HEK293 (cell line): ENCODE data around the gene CRYBG1.

Experiments
- CTCF ChIA-PET: fragments of 350-600 bp; formaldehyde crosslinking; extraction: SDS; loops from one replicate; lab custom pipeline; 2021; ENCODE audit warnings: antibody characterized with exemption; lab: Yijun Ruan, JAX
- POLR2A ChIA-PET: fragments of 300-600 bp; formaldehyde crosslinking; extraction: SDS; loops from one replicate; lab custom pipeline; 2020; ENCODE audit warnings: antibody characterized with exemption, inconsistent platforms; lab: Yijun Ruan, JAX
- H3K27ac ChIP-seq: fragments of 200-500 bp; sonication (Bioruptor generic); 2 replicates; pipeline ENCODE4 v1.5.1; 2014; ENCODE audit warnings: low read depth, low read length, control low read depth, inconsistent platforms; ENCODE audit errors: extremely low read depth
- H3K36me3 ChIP-seq, 2 experiments: fragments of 200-500 bp in 1 of 2; sonication (Bioruptor generic) in 1 of 2; 1 replicate in 1 of 2; 2 replicates in 1 of 2; pipeline ENCODE4 v1.5.1; 2014 to 2017; ENCODE audit warnings: inconsistent platforms in 2 of 2, low read length in 2 of 2; ENCODE audit not compliant: control insufficient read depth in 2 of 2, insufficient read depth in 1 of 2
- H3K4me1 ChIP-seq: fragments of 200-500 bp; sonication (Bioruptor generic); 2 replicates; pipeline ENCODE4 v1.5.1; 2014; ENCODE audit warnings: mild to moderate bottlenecking, low read length, inconsistent platforms; ENCODE audit not compliant: control insufficient read depth, insufficient read depth
- H3K4me3 ChIP-seq: 2 replicates; pipeline ENCODE4 v1.5.1; 2011; ENCODE audit warnings: low read depth, mild to moderate bottlenecking, control low read depth, low read length, moderate library complexity
- H3K9me3 ChIP-seq: fragments of 200-500 bp; sonication (Bioruptor generic); 2 replicates; pipeline ENCODE4 v1.5.1; 2014; ENCODE audit warnings: low read depth, low read length, inconsistent platforms; ENCODE audit not compliant: control insufficient read depth, insufficient read depth
- EGR2 ChIP-seq: fragments of 450-650 bp; formaldehyde crosslinking; IDR thresholded peaks from 2 replicates; pipeline ENCODE4 v1.5.1; 2016; ENCODE audit warnings: low read depth, missing biosample characterization, missing genetic modification characterization
- KLF16 ChIP-seq: fragments of 450-650 bp; formaldehyde crosslinking; IDR thresholded peaks from 2 replicates; pipeline ENCODE4 v1.5.1; 2017; ENCODE audit warnings: missing biosample characterization, missing genetic modification characterization
- KLF7 ChIP-seq: fragments of 450-650 bp; formaldehyde crosslinking; IDR thresholded peaks from 2 replicates; pipeline ENCODE4 v1.5.1; 2016; ENCODE audit warnings: missing biosample characterization, missing genetic modification characterization, borderline replicate concordance
- KLF8 ChIP-seq: fragments of 450-650 bp; formaldehyde crosslinking; IDR thresholded peaks from 2 replicates; pipeline ENCODE4 v1.5.1; 2016; ENCODE audit warnings: missing biosample characterization, missing genetic modification characterization
- KLF9 ChIP-seq: fragments of 450-650 bp; formaldehyde crosslinking; IDR thresholded peaks from 2 replicates; pipeline ENCODE4 v1.5.1; 2016; ENCODE audit warnings: missing biosample characterization, missing genetic modification characterization, low read depth
- RBAK ChIP-seq: fragments of 450-650 bp; formaldehyde crosslinking; IDR thresholded peaks from 2 replicates; pipeline ENCODE4 v1.5.1; 2016; ENCODE audit warnings: missing biosample characterization, missing genetic modification characterization
- SCRT2 ChIP-seq: fragments of 450-650 bp; formaldehyde crosslinking; IDR thresholded peaks from 2 replicates; pipeline ENCODE4 v1.5.1; 2016; ENCODE audit warnings: missing biosample characterization, missing genetic modification characterization
- ZNF132 ChIP-seq: fragments of 450-650 bp; formaldehyde crosslinking; IDR thresholded peaks from 2 replicates; pipeline ENCODE4 v1.5.1; 2017; ENCODE audit warnings: missing biosample characterization, missing genetic modification characterization, borderline replicate concordance
- ZNF155 ChIP-seq: fragments of 450-650 bp; formaldehyde crosslinking; IDR thresholded peaks from 2 replicates; pipeline ENCODE4 v1.5.1; 2016; ENCODE audit warnings: missing biosample characterization, missing genetic modification characterization
- ZNF169 ChIP-seq: fragments of 450-650 bp; formaldehyde crosslinking; IDR thresholded peaks from 2 replicates; pipeline ENCODE4 v1.5.1; 2016; ENCODE audit warnings: missing biosample characterization, missing genetic modification characterization
- ZNF174 ChIP-seq: fragments of 450-650 bp; formaldehyde crosslinking; IDR thresholded peaks from 2 replicates; pipeline ENCODE4 v1.5.0; 2017; ENCODE audit warnings: missing biosample characterization, mild to moderate bottlenecking, missing genetic modification characterization
- ZNF248 ChIP-seq: fragments of 450-650 bp; formaldehyde crosslinking; IDR thresholded peaks from 2 replicates; pipeline ENCODE4 v1.5.1; 2017; ENCODE audit warnings: missing biosample characterization, missing genetic modification characterization
- ZNF292 ChIP-seq: fragments of 450-650 bp; formaldehyde crosslinking; IDR thresholded peaks from 2 replicates; pipeline ENCODE4 v1.5.1; 2016; ENCODE audit warnings: low read depth, missing biosample characterization, missing genetic modification characterization, borderline replicate concordance
- ZNF324 ChIP-seq: fragments of 450-650 bp; formaldehyde crosslinking; IDR thresholded peaks from 2 replicates; pipeline ENCODE4 v1.5.1; 2016; ENCODE audit warnings: missing biosample characterization, missing genetic modification characterization
- ZNF37A ChIP-seq: fragments of 450-650 bp; IDR thresholded peaks from 2 replicates; pipeline ENCODE4 v1.5.1; 2018; ENCODE audit warnings: missing biosample characterization, missing genetic modification characterization
- ZNF394 ChIP-seq: fragments of 450-650 bp; formaldehyde crosslinking; IDR thresholded peaks from 2 replicates; pipeline ENCODE4 v1.5.1; 2016; ENCODE audit warnings: missing biosample characterization, missing genetic modification characterization, mild to moderate bottlenecking, moderate library complexity, borderline replicate concordance
- ZNF404 ChIP-seq: fragments of 450-650 bp; formaldehyde crosslinking; IDR thresholded peaks from 2 replicates; pipeline ENCODE4 v1.5.1; 2017; ENCODE audit warnings: missing biosample characterization, missing genetic modification characterization
- ZNF423 ChIP-seq: fragments of 450-650 bp; formaldehyde crosslinking; IDR thresholded peaks from 2 replicates; pipeline ENCODE4 v1.5.1; 2016; ENCODE audit warnings: missing biosample characterization, missing genetic modification characterization
- ZNF473 ChIP-seq: fragments of 450-650 bp; formaldehyde crosslinking; IDR thresholded peaks from 2 replicates; pipeline ENCODE4 v1.5.1; 2017; ENCODE audit warnings: missing biosample characterization, missing genetic modification characterization
- ZNF596 ChIP-seq: fragments of 450-650 bp; IDR thresholded peaks from 2 replicates; pipeline ENCODE4 v1.5.0; 2018; ENCODE audit warnings: missing biosample characterization, mild to moderate bottlenecking, missing genetic modification characterization, moderate library complexity
- ZNF626 ChIP-seq: fragments of 450-650 bp; sonication (Bioruptor Pico); formaldehyde crosslinking; IDR thresholded peaks from 2 replicates; pipeline ENCODE4 v1.5.1; 2018; ENCODE audit warnings: missing biosample characterization, missing genetic modification characterization, inconsistent platforms
- ZNF658 ChIP-seq: fragments of 450-650 bp; formaldehyde crosslinking; IDR thresholded peaks from 2 replicates; pipeline ENCODE4; 2016; ENCODE audit warnings: missing biosample characterization, missing genetic modification characterization
- ZNF701 ChIP-seq: fragments of 450-650 bp; formaldehyde crosslinking; IDR thresholded peaks from 2 replicates; pipeline ENCODE4 v1.5.1; 2016; ENCODE audit warnings: missing biosample characterization, missing genetic modification characterization
- ZNF747 ChIP-seq: fragments of 450-650 bp; formaldehyde crosslinking; IDR thresholded peaks from 2 replicates; pipeline ENCODE4 v1.5.1; 2016; ENCODE audit warnings: missing biosample characterization, missing genetic modification characterization
- TF ChIP-seq, protein P1 (sequence below): fragments of 450-650 bp; formaldehyde crosslinking; IDR thresholded peaks from 2 replicates; pipeline ENCODE4 v1.5.1; 2017; ENCODE audit warnings: missing biosample characterization, missing genetic modification characterization
- TF ChIP-seq, protein P2 (sequence below): fragments of 450-650 bp; formaldehyde crosslinking; IDR thresholded peaks from 2 replicates; pipeline ENCODE4 v1.5.1; 2017; ENCODE audit warnings: missing biosample characterization, missing genetic modification characterization
- TF ChIP-seq, protein P3 (sequence below): sonication (generic); formaldehyde crosslinking; IDR thresholded peaks from 2 replicates; pipeline ENCODE4 v1.8.1; 2022; ENCODE audit warnings: mild to moderate bottlenecking, moderate library complexity, missing genetic modification reagents

CRYBG1 gene

DNA sequence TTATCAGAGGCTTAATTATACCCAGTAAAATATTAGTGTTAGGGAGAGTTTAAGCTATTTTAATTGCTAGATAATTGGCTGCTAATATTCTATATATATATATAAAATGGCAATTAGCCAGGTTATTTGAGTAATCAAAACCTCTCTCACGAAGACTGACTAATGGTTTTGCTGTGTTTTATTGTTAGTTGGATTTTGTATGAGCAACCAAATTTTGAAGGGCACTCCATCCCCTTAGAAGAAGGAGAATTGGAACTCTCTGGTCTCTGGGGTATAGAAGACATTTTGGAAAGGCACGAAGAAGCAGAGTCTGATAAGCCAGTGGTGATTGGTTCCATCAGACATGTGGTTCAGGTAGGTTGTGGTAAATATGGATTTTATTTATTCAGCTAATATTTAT lies 166.6 kb downstream of the CRYBG1 start:
- ChIA-PET CTCF (interaction anchor here (0.8 to 2.5 kb wide), 5 partner anchors 39 to 452 kb away, joined by 3 to 5 read pairs (median 4); partner anchors contain the start of gene CRYBG1), POLR2A (interaction anchor here (0.7 kb wide), 1 partner anchor 10 kb away, joined by 5 read pairs; no protein-coding TSS in a partner anchor)

DNA sequence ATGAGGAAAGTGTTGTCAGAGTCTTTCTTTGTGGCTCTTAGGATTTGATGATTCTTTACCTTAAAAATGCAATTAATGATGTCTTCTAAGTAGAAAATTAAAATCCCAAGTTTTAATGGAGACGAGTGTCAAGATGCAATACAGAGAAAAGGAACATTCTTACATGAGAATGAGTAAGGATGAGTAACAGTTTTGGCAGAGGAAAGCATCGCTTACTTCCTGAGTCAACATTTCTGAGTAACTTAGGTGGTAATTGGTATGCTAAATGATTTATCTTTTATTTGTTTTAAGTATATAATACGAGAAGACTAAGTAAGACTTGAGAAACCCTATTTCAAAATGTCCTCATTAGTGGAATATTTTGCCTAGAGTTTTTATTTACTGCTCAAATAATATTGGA lies 167.5 kb downstream of the CRYBG1 start:
- ChIA-PET POLR2A (no interaction called here), CTCF (interaction anchor here (0.9 to 2.5 kb wide), 2 partner anchors 39 to 167 kb away, joined by 3 to 5 read pairs; partner anchors contain the start of gene CRYBG1)
- Histone ChIP-seq H3K27ac (no peak overlapping the region), H3K4me3 (no peak overlapping the region), H3K9me3 (no peaks in the 10 kb centered on the region), H3K36me3 (no peaks in the 10 kb centered on the region), H3K4me1 (peaks cover 7% of the 10 kb centered on the region)
- TF ChIP-seq, protein P1, sequence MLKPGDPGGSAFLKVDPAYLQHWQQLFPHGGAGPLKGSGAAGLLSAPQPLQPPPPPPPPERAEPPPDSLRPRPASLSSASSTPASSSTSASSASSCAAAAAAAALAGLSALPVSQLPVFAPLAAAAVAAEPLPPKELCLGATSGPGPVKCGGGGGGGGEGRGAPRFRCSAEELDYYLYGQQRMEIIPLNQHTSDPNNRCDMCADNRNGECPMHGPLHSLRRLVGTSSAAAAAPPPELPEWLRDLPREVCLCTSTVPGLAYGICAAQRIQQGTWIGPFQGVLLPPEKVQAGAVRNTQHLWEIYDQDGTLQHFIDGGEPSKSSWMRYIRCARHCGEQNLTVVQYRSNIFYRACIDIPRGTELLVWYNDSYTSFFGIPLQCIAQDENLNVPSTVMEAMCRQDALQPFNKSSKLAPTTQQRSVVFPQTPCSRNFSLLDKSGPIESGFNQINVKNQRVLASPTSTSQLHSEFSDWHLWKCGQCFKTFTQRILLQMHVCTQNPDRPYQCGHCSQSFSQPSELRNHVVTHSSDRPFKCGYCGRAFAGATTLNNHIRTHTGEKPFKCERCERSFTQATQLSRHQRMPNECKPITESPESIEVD (tag by site-specific recombination), result no peak
- TF ChIP-seq ZNF423 (tag by site-specific recombination), result no peak
- TF ChIP-seq ZNF658 (tag by site-specific recombination), result no peak
- no peak for TF ChIP-seq EGR2 (tag by site-specific recombination)
- no peak for TF ChIP-seq KLF9
- TF ChIP-seq KLF16 (tag by site-specific recombination), result no peak
- no peak for TF ChIP-seq KLF8 (tag by site-specific recombination)
- TF ChIP-seq ZNF394 (tag by site-specific recombination), result no peak
- TF ChIP-seq RBAK, result no peak
- no peak for TF ChIP-seq ZNF248 (tag by site-specific recombination)
- no peak for TF ChIP-seq ZNF174
- TF ChIP-seq ZNF473 (tag by site-specific recombination), result no peak
- no peak for TF ChIP-seq ZNF132 (tag by site-specific recombination)
- no peak for TF ChIP-seq ZNF747 (tag by site-specific recombination)
- no peak for TF ChIP-seq ZNF404 (tag by site-specific recombination)
- TF ChIP-seq ZNF701 (tag by site-specific recombination), result no peak
- TF ChIP-seq ZNF169 (tag by site-specific recombination), result no peak
- TF ChIP-seq, protein P2, sequence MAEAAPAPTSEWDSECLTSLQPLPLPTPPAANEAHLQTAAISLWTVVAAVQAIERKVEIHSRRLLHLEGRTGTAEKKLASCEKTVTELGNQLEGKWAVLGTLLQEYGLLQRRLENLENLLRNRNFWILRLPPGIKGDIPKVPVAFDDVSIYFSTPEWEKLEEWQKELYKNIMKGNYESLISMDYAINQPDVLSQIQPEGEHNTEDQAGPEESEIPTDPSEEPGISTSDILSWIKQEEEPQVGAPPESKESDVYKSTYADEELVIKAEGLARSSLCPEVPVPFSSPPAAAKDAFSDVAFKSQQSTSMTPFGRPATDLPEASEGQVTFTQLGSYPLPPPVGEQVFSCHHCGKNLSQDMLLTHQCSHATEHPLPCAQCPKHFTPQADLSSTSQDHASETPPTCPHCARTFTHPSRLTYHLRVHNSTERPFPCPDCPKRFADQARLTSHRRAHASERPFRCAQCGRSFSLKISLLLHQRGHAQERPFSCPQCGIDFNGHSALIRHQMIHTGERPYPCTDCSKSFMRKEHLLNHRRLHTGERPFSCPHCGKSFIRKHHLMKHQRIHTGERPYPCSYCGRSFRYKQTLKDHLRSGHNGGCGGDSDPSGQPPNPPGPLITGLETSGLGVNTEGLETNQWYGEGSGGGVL (tag by site-specific recombination), result no peak
- no peak for TF ChIP-seq ZNF324 (tag by site-specific recombination)

More for the DNA sequence above, 166.6 kb downstream of the CRYBG1 start:
- Histone ChIP-seq H3K4me3 (no peak overlapping the region), H3K36me3 (no peaks in the 10 kb centered on the region), H3K4me1 (peaks cover 7% of the 10 kb centered on the region), H3K9me3 (no peaks in the 10 kb centered on the region), H3K27ac (no peak overlapping the region)
- TF ChIP-seq ZNF155 (tag by site-specific recombination), result no peak
- no peak for TF ChIP-seq ZNF37A (tag by site-specific recombination)

DNA sequence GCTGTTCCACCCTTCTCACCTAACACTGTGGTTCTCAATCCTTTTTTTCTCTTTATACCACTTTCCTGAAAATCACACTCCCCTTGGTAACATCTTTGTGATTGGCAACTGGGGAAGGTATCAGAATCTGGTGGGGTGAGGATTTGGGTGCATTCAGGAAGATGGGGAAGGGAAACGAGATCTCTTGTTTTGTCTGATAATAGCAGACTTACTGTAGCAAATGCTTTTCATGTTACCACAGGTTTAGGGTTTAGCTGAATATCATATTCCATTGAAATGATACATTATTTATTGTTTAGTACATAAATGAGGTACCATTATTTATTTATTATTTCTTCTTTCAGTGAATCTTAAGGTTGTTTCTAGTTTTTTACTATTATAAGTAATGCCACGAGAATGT lies 168.0 kb downstream of the CRYBG1 start:
- CTCF ChIA-PET, result no interaction called here

More for the DNA sequence above, 168.0 kb downstream of the CRYBG1 start:
- POLR2A ChIA-PET, result no interaction called here
- TF ChIP-seq, protein P3, sequence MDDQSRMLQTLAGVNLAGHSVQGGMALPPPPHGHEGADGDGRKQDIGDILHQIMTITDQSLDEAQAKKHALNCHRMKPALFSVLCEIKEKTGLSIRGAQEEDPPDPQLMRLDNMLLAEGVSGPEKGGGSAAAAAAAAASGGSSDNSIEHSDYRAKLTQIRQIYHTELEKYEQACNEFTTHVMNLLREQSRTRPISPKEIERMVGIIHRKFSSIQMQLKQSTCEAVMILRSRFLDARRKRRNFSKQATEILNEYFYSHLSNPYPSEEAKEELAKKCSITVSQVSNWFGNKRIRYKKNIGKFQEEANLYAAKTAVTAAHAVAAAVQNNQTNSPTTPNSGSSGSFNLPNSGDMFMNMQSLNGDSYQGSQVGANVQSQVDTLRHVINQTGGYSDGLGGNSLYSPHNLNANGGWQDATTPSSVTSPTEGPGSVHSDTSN, result no peak
- TF ChIP-seq ZNF626 (no peak), ZNF292 (no peak), ZNF596 (tag by site-specific recombination) (no peak), SCRT2 (tag by site-specific recombination) (no peak), KLF7 (tag by site-specific recombination) (no peak)
- TF ChIP-seq, all 188 proteins: peak for 0
- Histone ChIP-seq H3K27ac (no peak overlapping the region), H3K4me3 (no peak overlapping the region), H3K4me1 (peaks cover 7% of the 10 kb centered on the region), H3K36me3 (no peaks in the 10 kb centered on the region), H3K9me3 (no peaks in the 10 kb centered on the region)
